SJSA1 (cell line): Measurements from ENCODE around the gene RNF7. TPM values are rescaled to one million over a fixed set of nuclear protein-coding genes. Genes with fewer than 3 reads are reported as not detected.

Experiments
- DNase-seq, 2 experiments: peaks; one replicate each; pipeline ENCODE4 v3.0.0-alpha.2; 2015 to 2020; ENCODE audit warnings: low spot score in 2 of 2, low read depth in 1 of 2
- H3K27ac ChIP-seq: fragments of 250-450 bp; sonication (Bioruptor Pico); 2 replicates; pipeline ENCODE4 v1.5.1; 2020; ENCODE audit warnings: mild to moderate bottlenecking, moderate library complexity
- H3K27me3 ChIP-seq: fragments of 250-450 bp; sonication (Bioruptor Pico); replicated peaks from 2 replicates; pipeline ENCODE4 v1.5.1; 2020; ENCODE audit warnings: mild to moderate bottlenecking, moderate library complexity
- H3K36me3 ChIP-seq: fragments of 250-450 bp; sonication (Bioruptor Pico); 2 replicates; pipeline ENCODE4 v1.5.1; 2020; ENCODE audit warnings: mild to moderate bottlenecking
- H3K4me1 ChIP-seq: fragments of 250-450 bp; sonication (Bioruptor Pico); replicated peaks from 2 replicates; pipeline ENCODE4 v1.6.1; 2021; ENCODE audit warnings: mild to moderate bottlenecking
- H3K4me3 ChIP-seq: fragments of 250-450 bp; sonication (Bioruptor Pico); 2 replicates; pipeline ENCODE4 v1.5.1; 2020; ENCODE audit warnings: mild to moderate bottlenecking
- H3K9me3 ChIP-seq: fragments of 250-450 bp; sonication (Bioruptor Pico); replicated peaks from 2 replicates; pipeline ENCODE4 v1.5.1; 2020; ENCODE audit warnings: mild to moderate bottlenecking
- total RNA-seq: library from RNA; depleted of rRNA; stranded (reverse); fragments of >200 nt; shearing (Covaris generic); gene quantifications from 2 replicates; pipeline ENCODE4 v1.2.3, GENCODE V29; 2014

The RNF7 gene
- total RNA-seq, 1 experiment from 2014 or later = 150 TPM

DNA sequence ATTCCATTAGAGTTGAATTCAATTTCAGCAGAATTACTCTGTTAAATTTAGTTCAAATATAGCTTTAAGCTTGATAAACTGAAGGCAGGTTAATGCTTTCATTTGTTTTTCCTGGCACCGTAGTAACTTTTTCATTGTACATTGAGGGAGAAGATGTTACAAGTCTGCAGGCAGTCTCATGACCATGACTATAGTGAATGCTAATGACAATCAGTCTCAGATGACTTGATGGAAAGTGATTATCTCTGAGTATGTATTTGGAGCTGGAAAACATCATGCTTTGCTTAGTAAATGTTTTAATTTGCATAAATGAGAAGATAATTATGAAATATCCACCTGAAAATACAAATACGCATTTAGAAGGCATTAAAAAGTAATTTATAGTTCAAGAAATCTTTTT is 16.0 kb upstream of the RNF7 start:
- Histone ChIP-seq H3K27me3 (no peaks in the 10 kb centered on the region), H3K4me3 (no peak overlapping the region), H3K36me3 (no peaks in the 10 kb centered on the region), H3K27ac (no peak overlapping the region), H3K4me1 (peaks cover 5% of the 10 kb centered on the region), H3K9me3 (no peaks in the 10 kb centered on the region)
- DNase-seq = no peak

DNA sequence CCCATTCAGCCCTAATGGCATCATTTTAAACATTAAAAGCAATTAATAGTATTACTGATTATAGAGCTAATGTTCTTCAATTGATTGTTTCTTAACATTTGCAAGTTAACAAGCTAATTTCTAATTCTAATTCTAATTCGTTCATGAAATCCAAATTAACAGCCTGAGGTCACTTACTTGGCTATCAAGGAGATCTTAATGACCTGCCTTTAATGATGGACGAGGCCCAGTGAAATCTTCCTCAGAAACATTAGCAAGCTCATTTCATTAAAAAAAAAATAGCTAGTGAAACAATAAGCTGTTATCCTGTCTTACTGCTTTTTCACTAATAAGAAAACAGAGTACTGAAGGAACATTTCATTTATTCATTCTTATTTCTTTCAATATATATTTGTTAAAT is 15.4 kb upstream of the RNF7 start:
- H3K27ac ChIP-seq = no peak overlapping the region
- H3K9me3 ChIP-seq = no peaks in the 10 kb centered on the region
- no peak for DNase-seq
- no peaks in the 10 kb centered on the region for H3K27me3 ChIP-seq
- H3K4me3 ChIP-seq = no peak overlapping the region
- no peaks in the 10 kb centered on the region for H3K36me3 ChIP-seq
- peaks cover 5% of the 10 kb centered on the region for H3K4me1 ChIP-seq

DNA sequence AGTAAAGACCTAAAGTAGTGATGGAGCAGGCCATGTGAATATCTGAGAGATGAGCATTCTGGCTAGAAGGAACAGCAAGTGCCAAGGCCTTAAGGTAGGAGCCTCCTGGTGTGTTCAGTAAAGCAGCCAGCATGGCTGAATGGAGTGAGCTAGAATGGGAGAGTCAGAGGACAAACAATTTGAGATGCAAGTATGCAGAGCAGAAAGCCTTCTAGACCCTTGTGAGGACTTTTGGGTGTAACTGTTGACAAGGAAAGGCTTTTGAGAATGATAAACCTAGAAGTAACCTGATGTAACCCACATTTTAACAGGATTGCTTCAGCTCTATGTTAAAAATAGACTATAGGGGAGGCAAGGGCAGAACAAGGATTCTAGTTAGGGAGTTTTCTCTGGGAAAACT is 14.8 kb upstream of the RNF7 start:
- Histone ChIP-seq H3K9me3 (no peaks in the 10 kb centered on the region), H3K4me1 (peaks cover 5% of the 10 kb centered on the region), H3K4me3 (no peak overlapping the region), H3K36me3 (no peaks in the 10 kb centered on the region), H3K27me3 (no peaks in the 10 kb centered on the region), H3K27ac (no peak overlapping the region)
- DNase-seq = no peak

DNA sequence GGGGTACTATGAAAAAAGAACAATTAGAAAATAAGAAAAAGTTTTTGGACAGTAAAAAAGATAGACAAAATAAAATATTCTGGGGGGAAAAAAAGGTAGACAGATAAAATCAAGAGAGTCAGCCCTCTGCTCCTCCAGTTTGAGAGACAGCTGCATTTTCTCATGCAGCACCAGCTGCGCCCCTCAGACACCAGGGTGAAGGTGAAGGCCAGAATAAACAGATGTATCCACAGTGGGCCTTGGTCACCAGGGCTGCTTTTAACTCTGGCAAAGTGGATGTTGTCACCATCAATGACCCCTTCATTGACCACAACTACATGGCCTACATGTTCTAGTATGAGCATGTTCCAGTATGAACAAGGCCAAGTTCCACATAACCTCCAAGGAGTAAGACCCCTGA is 13.9 kb upstream of the RNF7 start:
- Histone ChIP-seq H3K9me3 (no peaks in the 10 kb centered on the region), H3K4me3 (no peak overlapping the region), H3K27me3 (no peaks in the 10 kb centered on the region), H3K36me3 (no peaks in the 10 kb centered on the region), H3K27ac (no peak overlapping the region), H3K4me1 (peaks cover 2% of the 10 kb centered on the region)
- DNase-seq = no peak

DNA sequence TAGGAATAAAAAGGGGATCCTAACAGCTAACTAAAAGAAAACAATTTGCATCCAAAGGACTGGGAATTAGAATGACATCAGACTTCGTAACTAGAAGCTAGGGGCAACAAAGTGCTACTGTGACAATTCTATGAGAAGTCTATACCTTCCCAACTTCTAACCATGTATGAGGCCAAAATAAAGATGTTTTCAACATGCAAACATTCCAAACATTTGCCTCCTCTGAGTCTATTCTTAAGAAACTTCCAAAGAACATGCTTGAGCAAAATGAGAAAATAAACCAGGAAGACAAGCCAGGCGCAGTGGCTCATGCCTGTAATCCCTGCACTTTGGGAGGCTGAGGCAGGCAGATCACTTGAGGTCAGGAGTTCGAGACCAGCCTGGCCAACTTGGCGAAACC is 13.1 kb upstream of the RNF7 start:
- no peaks in the 10 kb centered on the region for H3K27me3 ChIP-seq
- no peaks in the 10 kb centered on the region for H3K36me3 ChIP-seq
- DNase-seq = no peak
- H3K4me3 ChIP-seq = no peak overlapping the region
- no peaks in the 10 kb centered on the region for H3K9me3 ChIP-seq
- H3K4me1 ChIP-seq = no peaks in the 10 kb centered on the region
- no peak overlapping the region for H3K27ac ChIP-seq

DNA sequence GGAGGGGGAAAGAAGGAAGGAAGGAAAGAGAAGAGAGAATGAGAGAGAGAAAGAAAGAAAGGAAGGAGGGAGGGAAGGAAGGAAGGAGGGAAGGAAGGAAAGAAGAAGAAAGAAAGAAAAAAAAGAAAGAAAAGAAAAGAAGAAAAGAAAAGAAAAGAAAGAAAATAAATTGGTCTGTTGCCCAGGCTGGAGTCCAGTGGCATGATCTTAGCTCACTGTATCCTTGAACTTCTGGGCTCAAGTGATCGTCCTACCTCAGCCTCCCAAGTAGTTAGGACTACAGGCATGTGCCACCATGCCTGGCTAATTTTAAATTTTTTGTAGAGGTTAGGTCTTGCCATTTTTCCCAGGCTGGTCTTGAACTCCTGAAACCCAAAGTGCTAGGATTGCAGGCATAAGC is 11.6 kb upstream of the RNF7 start:
- H3K4me1 ChIP-seq = no peaks in the 10 kb centered on the region
- no peaks in the 10 kb centered on the region for H3K9me3 ChIP-seq
- no peaks in the 10 kb centered on the region for H3K36me3 ChIP-seq
- H3K27me3 ChIP-seq = no peaks in the 10 kb centered on the region
- no peak overlapping the region for H3K4me3 ChIP-seq
- no peak overlapping the region for H3K27ac ChIP-seq
- DNase-seq = no peak

DNA sequence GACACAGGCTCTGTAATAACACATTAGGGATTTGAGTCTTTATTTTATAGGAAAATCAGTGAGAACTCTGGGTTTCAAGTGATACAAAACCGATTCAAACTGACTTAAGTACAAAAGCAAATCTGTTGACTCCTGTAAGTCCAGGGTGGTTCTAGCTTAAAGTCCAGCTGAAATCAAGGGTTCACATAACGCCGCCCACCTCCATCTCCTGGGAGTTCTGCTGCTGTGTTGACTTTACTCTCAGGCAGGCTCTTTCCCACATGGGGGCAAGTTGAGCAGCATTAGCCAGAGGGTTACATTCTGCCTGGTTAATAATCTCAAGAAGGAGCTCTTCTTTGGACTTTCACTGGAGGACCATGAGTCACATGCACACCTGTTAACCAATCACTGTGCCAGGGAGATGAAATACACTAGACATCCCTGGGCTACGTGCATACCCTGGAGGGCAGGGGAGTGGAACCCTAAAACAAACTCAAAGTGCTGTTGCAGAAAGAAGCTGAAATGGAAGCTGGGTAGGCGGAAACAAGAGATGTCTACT is 9.7 kb upstream of the RNF7 start:
- no peaks in the 10 kb centered on the region for H3K36me3 ChIP-seq
- H3K27me3 ChIP-seq = no peaks in the 10 kb centered on the region
- no peak overlapping the region for H3K4me3 ChIP-seq
- DNase-seq = no peak
- H3K9me3 ChIP-seq = no peaks in the 10 kb centered on the region
- no peaks in the 10 kb centered on the region for H3K4me1 ChIP-seq
- no peak overlapping the region for H3K27ac ChIP-seq

DNA sequence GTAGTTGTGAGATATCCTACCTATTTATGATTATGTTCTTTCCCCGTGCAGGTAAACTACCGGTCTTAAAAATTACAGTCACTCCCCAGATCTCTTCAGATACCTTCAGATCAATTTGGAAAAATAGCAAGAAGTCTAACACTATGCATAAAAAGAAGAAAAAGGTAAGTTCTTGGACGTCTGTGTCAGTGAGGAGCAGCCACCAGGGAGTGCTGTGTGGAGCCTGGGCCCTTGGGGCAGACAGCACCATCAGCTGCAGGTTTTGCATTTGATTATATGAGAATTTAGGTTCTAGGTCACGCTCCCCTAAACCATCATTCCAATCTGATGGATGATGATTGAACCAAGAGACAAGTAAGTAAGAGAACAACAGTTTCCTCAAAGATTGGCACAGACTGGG is 8.9 kb upstream of the RNF7 start:
- Histone ChIP-seq H3K36me3 (no peaks in the 10 kb centered on the region), H3K4me3 (no peak overlapping the region), H3K4me1 (no peaks in the 10 kb centered on the region), H3K9me3 (no peaks in the 10 kb centered on the region), H3K27me3 (no peaks in the 10 kb centered on the region), H3K27ac (no peak overlapping the region)
- DNase-seq = no peak

DNA sequence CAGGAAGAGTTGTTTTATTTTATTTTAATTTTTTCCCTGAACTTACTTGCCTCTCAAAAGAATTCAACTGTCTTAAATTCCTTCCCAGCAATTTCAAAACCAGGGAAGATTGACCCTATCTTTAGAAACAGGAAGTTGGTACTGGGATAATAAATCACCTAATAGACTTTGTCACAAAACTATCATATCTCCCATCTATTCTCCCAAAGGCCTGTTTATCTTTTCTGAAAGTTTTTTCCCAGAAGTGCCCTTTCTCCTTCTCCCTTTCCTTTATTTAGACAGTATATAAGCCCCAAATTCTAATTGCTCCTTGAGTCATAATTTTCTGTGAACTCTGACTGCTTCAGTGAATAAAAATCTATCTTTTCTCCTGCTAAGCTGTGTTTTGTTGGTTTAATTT is 2.9 kb upstream of the RNF7 start:
- no peaks in the 10 kb centered on the region for H3K9me3 ChIP-seq
- H3K4me1 ChIP-seq = peaks cover 12% of the 10 kb centered on the region
- no peak overlapping the region for H3K4me3 ChIP-seq
- H3K27ac ChIP-seq = 0 out of 2 replicates have a peak overlapping the region, but pooled peaks have one; percentile 5
- H3K36me3 ChIP-seq = peaks cover 13% of the 10 kb centered on the region; the same call in 1 of the 2 replicates
- DNase-seq = no peak
- no peaks in the 10 kb centered on the region for H3K27me3 ChIP-seq

DNA sequence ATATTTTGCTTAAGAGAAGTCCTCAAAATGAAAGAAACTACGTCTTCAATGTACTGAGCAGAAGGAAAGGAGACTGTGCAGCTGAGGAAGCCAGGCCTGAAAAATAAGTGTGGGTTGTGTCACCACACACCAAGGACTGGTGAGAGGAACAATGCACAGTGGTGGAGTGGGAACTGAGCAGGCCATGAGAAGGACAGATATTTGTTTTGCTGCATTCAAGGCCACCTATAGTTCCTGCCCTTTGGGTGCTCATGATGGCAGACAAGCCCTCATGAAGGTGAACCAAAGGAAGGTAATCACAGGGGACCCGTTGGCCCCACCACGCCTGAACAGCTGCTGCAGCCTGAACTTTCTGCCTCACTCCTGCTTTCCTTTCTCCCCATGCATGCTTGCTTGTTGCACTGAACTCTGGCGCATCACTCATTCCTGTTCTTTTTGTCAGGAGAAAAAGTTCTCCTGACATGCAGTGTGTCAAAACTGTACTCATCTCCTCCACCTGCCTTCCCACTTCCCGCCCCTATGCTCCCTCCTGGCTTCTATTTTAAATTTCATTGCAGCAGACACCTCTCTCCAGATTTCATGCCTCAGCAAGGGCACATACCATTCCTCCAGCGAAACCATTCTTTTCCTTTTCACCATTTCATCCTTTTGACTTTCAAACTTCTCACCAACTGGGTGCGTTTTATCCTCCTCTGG is 2.2 kb upstream of the RNF7 start:
- H3K4me3 ChIP-seq = no peak overlapping the region
- H3K27me3 ChIP-seq = no peaks in the 10 kb centered on the region
- DNase-seq = no peak
- no peaks in the 10 kb centered on the region for H3K9me3 ChIP-seq
- H3K4me1 ChIP-seq = peaks cover 19% of the 10 kb centered on the region
- H3K27ac ChIP-seq = no peak overlapping the region
- peaks cover 19% of the 10 kb centered on the region for H3K36me3 ChIP-seq

DNA sequence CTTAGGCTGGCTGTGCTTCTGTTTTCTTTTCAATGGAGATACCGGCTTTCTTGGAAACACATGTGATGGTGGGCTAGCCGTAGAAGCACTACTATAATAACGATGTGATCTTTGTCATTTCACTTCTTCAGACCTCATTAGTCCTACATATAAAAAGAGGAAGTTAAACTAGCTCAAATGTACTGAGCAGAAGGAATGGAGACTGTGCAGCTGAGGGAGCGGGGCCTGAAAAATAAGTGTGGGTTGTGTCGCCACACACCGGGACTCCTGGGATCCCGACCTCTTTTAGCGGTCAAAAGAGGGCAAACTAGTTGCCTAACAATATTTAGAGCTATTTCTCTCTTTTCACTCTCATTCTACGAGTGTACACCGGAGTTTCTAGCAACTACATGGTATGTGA is 1.0 kb upstream of the RNF7 start:
- Histone ChIP-seq H3K36me3 (peaks cover 27% of the 10 kb centered on the region), H3K4me1 (peaks cover 21% of the 10 kb centered on the region), H3K9me3 (no peaks in the 10 kb centered on the region), H3K27me3 (no peaks in the 10 kb centered on the region), H3K4me3 (no peak overlapping the region), H3K27ac (no peak overlapping the region)
- no peak for DNase-seq

DNA sequence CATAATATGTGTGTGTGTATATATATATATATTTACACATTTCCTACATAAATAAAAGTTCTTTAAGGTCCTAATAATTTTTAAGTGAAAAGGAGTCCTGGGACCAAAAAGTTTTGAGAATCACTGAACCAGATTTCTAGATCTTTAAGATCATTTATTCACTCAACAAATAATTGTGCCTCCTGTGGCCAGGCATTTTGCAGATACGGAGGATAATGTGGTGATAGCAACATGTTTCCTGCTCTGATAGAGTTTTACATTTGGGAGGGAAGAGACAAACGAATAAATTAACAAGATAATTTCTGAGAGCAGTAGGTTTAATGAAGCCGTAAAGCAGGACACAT is 448 bp upstream of the RNF7 start:
- no peak for DNase-seq
- H3K27ac ChIP-seq = peak overlapping the region; percentile 34; the same call in 1 of the 2 replicates
- H3K27me3 ChIP-seq = no peaks in the 10 kb centered on the region
- H3K36me3 ChIP-seq = peaks cover 29% of the 10 kb centered on the region
- H3K4me3 ChIP-seq = peak overlapping the region; percentile 83
- peaks cover 21% of the 10 kb centered on the region for H3K4me1 ChIP-seq
- H3K9me3 ChIP-seq = no peaks in the 10 kb centered on the region

DNA sequence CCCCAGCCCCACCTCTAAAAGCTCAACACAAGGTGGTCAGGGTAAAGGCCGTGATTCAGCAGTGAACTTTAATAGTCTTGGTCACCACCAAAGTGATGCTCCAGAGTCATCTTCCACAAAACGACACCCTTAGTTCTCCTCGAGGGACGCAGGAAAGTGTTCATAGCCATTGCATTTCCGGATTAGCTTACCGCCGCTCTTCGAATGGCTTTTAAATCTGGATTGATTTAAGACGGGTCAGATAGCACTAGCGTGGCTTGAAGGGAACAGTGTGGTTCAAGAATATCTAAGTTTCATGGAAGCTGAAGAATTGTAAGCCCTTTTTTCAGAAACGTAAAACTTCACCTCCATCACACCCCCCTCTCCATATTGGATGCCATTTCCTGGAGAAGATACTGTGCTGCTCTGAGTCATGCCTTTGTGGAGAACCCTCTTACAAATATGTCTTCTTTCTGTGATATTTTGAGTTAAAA is 829 bp downstream of the RNF7 start:
- H3K27me3 ChIP-seq = no peaks in the 10 kb centered on the region
- no peaks in the 10 kb centered on the region for H3K9me3 ChIP-seq
- DNase-seq = peak in 1 of 2 experiments; percentile 44
- H3K27ac ChIP-seq = peak overlapping the region; percentile 67
- H3K4me3 ChIP-seq = peak overlapping the region; percentile 83
- peaks cover 42% of the 10 kb centered on the region for H3K36me3 ChIP-seq
- peaks cover 29% of the 10 kb centered on the region for H3K4me1 ChIP-seq

DNA sequence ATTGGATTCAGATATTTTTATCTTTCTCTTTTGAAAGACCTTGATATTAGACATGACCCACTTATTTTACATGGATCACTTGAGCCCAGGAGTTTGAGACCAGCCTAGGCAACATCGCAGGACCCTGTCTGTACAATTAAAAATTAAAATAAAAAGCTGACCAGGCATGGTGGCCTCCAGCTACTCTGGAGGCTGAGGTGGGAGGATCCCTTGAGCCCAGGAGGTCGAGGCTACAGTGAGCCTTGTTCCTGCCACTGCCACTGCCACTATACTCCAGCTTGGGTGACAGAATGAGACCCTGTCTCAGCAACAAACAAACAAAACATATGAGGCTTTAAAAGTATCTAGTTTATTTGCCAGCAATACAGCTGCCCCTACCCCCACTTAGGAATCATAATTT is 1.6 kb downstream of the RNF7 start:
- Histone ChIP-seq H3K4me1 (peaks cover 34% of the 10 kb centered on the region), H3K27ac (peak overlapping the region; percentile 67), H3K27me3 (no peaks in the 10 kb centered on the region), H3K4me3 (peak overlapping the region; percentile 83), H3K9me3 (no peaks in the 10 kb centered on the region), H3K36me3 (peaks cover 50% of the 10 kb centered on the region)
- DNase-seq = no peak

DNA sequence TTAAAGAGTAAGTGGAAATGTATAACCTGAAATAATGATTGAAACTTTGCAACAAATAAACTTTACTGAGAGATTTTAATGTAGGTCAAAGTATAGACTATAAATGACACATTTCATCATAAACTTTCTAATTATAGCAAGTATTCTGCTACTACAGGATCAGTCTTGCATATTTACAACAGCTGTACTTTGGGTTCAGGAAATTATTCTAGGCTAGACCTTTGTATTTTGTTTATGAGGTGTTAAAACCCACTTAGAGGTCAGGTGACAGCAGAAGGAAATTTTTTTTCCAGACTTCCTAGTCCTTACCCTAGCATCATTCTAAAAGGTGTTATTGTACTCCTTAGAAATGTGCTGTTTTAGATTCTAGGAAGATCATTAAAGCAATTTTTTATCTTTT is 2.3 kb downstream of the RNF7 start:
- Histone ChIP-seq H3K9me3 (no peaks in the 10 kb centered on the region), H3K4me3 (no peak overlapping the region), H3K4me1 (peaks cover 35% of the 10 kb centered on the region), H3K36me3 (peaks cover 56% of the 10 kb centered on the region), H3K27me3 (no peaks in the 10 kb centered on the region), H3K27ac (no peak overlapping the region)
- DNase-seq = no peak
